ENCODE data around the gene IFNAR1. TPM values are rescaled to one million over a fixed set of nuclear protein-coding genes. Genes with fewer than 3 reads are reported as not detected.

The IFNAR1 gene
- total RNA-seq, 1 donor from 2014 or later, result 8.2 TPM

- no peak for DNase-seq (ENCODE audit: low read depth)
- H3K36me3 ChIP-seq (ENCODE audit: control insufficient read depth, insufficient read depth, low read length), result no peaks in the 10 kb centered on the region
- TF ChIP-seq, protein P1, sequence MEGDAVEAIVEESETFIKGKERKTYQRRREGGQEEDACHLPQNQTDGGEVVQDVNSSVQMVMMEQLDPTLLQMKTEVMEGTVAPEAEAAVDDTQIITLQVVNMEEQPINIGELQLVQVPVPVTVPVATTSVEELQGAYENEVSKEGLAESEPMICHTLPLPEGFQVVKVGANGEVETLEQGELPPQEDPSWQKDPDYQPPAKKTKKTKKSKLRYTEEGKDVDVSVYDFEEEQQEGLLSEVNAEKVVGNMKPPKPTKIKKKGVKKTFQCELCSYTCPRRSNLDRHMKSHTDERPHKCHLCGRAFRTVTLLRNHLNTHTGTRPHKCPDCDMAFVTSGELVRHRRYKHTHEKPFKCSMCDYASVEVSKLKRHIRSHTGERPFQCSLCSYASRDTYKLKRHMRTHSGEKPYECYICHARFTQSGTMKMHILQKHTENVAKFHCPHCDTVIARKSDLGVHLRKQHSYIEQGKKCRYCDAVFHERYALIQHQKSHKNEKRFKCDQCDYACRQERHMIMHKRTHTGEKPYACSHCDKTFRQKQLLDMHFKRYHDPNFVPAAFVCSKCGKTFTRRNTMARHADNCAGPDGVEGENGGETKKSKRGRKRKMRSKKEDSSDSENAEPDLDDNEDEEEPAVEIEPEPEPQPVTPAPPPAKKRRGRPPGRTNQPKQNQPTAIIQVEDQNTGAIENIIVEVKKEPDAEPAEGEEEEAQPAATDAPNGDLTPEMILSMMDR (IDR thresholded peaks at IDR 0.05; ENCODE audit: insufficient read depth, low read length, severe bottlenecking), result no peak
- no peak overlapping the region for H3K4me3 ChIP-seq (ENCODE audit: low read depth, low read length)
- peak; percentile 28 for FAIRE-seq
- H3K27me3 ChIP-seq (ENCODE audit: control insufficient read depth, insufficient read depth, low read length), result no peaks in the 10 kb centered on the region
Measured at GRCh38 chr21:33397717-33398116, 72.9 kb downstream of the IFNAR1 start.

DNA sequence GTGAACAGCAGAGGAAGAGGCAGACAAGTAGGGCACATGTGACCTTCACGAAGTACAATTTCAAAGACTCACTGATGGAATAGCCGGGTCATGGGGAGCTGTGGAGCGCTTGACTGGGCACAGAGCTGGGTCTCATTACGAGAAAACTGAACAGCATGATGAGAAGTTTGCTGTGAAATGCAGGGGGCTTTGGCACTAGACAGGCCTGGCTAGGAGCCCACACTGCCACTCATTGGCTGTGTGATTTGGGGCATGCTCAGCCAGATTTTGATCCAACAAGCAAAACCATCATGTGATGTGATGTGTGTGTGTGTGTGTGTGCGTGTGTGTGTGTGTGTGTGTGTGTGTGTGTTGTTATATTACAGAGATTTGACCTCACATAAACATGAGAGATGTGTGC, 73.6 kb downstream of the IFNAR1 start:
- TF ChIP-seq, protein P1 (IDR thresholded peaks at IDR 0.05; ENCODE audit: insufficient read depth, low read length, severe bottlenecking), result no peak
- H3K36me3 ChIP-seq (ENCODE audit: control insufficient read depth, insufficient read depth, low read length), result no peaks in the 10 kb centered on the region
- no peak for FAIRE-seq
- no peak for DNase-seq (ENCODE audit: low read depth)
- no peaks in the 10 kb centered on the region for H3K27me3 ChIP-seq (ENCODE audit: control insufficient read depth, insufficient read depth, low read length)
- no peak overlapping the region for H3K4me3 ChIP-seq (ENCODE audit: low read depth, low read length)

GRCh38 chr21:33401630-33401992, 76.8 kb downstream of the IFNAR1 start:
- TF ChIP-seq, protein P1 (IDR thresholded peaks at IDR 0.05; ENCODE audit: insufficient read depth, low read length, severe bottlenecking), result no peak
- FAIRE-seq, result no peak
- H3K27me3 ChIP-seq (ENCODE audit: control insufficient read depth, insufficient read depth, low read length), result no peaks in the 10 kb centered on the region
- no peaks in the 10 kb centered on the region for H3K36me3 ChIP-seq (ENCODE audit: control insufficient read depth, insufficient read depth, low read length)
- DNase-seq (ENCODE audit: low read depth), result no peak
- H3K4me3 ChIP-seq (ENCODE audit: low read depth, low read length), result no peak overlapping the region

DNA sequence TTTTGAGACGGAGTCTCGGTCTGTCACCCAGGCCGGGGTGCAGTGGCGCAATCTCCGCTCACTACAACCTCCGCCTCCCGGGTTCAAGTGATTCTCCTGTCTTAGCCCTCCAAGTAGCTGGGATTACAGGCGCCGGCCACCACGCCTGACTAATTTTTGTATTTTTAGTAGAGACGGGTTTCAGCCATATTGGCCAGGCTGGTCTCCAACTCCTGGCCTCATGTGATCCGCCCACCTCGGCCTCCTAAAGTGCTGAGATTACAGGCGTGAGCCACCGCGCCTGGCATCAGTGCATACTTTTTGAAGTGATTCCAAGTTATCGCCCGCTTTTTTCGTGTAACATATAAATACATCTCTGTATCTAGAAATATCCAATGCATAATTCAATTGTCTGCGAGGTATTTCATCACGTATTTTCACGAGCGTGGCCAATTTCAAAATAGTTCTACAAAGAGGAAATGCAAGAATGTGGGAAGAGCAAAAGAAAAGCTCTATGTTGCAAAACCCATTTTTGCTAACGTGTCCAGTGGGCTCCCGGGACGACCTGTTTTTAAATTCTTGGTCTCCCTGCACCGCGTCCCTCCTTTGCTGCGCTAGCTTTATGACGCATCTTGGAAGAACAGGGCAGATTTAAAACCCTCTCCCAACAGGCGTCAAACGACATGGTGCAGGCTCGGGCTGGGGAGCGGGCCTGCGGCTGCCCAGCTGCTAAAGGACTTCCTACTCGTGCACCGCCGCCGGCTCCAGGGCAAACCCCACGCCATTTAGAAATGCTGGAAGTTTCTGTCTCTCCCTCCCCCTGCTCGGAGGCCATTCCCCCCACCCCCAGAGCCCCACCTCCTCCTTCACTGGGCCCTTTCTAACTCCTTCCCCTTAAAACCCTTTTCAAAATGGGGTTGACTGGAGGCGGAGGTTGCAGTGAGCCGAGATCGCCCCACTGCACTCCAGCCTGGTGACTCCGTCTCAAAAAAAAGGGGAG, 77.5 kb downstream of the IFNAR1 start:
- FAIRE-seq, result no peak
- H3K4me3 ChIP-seq (ENCODE audit: low read depth, low read length), result peak overlapping the region; percentile 54
- TF ChIP-seq, protein P1 (IDR thresholded peaks at IDR 0.05; ENCODE audit: insufficient read depth, low read length, severe bottlenecking), result no peak
- peak; percentile 62 for DNase-seq (ENCODE audit: low read depth)
- H3K36me3 ChIP-seq (ENCODE audit: control insufficient read depth, insufficient read depth, low read length), result no peaks in the 10 kb centered on the region
- no peaks in the 10 kb centered on the region for H3K27me3 ChIP-seq (ENCODE audit: control insufficient read depth, insufficient read depth, low read length)

GRCh38 chr21:33403128-33403785, 78.5 kb downstream of the IFNAR1 start, which contains the start of gene IFNGR2:
TSS of gene IFNGR2 (plus strand) at chr21:33403413. CDS start at chr21:33403544, 131 bp downstream.
- DNase-seq (ENCODE audit: low read depth), result no peak
- TF ChIP-seq, protein P1 (IDR thresholded peaks at IDR 0.05; ENCODE audit: insufficient read depth, low read length, severe bottlenecking), result no peak
- H3K4me3 ChIP-seq (ENCODE audit: low read depth, low read length), result peak within 1 kb of the TSS; percentile 54
- FAIRE-seq, result no peak
- no peaks in the 10 kb centered on the region for H3K27me3 ChIP-seq (ENCODE audit: control insufficient read depth, insufficient read depth, low read length)
- H3K36me3 ChIP-seq (ENCODE audit: control insufficient read depth, insufficient read depth, low read length), result no peaks in the 10 kb centered on the region

Data from bronchial epithelial cell (primary cell).